H7 (cell line): ENCODE results near the gene TLN1. TPM values are rescaled to one million over a fixed set of nuclear protein-coding genes. Genes with fewer than 3 reads are reported as not detected.

Source experiments
- DNase-seq: peaks from one replicate; pipeline ENCODE4 v3.0.0; 2012
- H3K27me3 ChIP-seq: 2 replicates; pipeline ENCODE4 v1.6.0; 2011; ENCODE audit warnings: mild to moderate bottlenecking, low read length; ENCODE audit not compliant: control insufficient read depth, insufficient read depth
- H3K36me3 ChIP-seq: replicated peaks from 2 replicates; pipeline ENCODE4 v1.5.1; 2011; ENCODE audit warnings: low read length; ENCODE audit not compliant: control insufficient read depth, insufficient read depth
- H3K4me3 ChIP-seq: 2 replicates; pipeline ENCODE4 v1.5.1; 2011; ENCODE audit warnings: low read depth, mild to moderate bottlenecking, control low read depth, low read length, moderate library complexity; ENCODE audit not compliant: insufficient read depth
- total RNA-seq: library from RNA; depleted of rRNA; stranded (reverse); fragments of >200 nt; shearing (Covaris generic); gene quantifications from 2 replicates; pipeline ENCODE4 v1.2.3, GENCODE V29; 2014

Gene TLN1
- total RNA-seq, 1 experiment from 2014 or later: 106 TPM

DNA sequence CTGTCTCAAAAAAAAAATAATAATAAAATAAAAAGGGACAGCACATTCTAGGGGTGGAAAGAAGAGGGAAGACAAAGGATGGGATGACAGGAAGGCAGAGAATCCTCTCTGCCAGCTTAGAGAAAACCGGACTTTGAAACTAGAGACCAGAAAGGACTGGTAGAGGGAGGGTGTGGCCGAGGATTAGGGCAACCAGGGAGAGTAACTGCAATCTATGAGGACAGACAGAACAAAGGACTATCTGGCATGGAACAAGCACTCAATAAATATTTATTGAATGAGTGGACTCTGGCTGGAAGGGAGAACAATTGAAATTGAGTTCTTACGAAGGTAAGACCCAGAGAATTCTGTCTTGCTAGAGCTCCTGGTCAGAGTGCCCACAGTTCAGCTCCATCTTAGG lies 14.6 kb upstream of the TLN1 start:
- DNase-seq: no peak

DNA sequence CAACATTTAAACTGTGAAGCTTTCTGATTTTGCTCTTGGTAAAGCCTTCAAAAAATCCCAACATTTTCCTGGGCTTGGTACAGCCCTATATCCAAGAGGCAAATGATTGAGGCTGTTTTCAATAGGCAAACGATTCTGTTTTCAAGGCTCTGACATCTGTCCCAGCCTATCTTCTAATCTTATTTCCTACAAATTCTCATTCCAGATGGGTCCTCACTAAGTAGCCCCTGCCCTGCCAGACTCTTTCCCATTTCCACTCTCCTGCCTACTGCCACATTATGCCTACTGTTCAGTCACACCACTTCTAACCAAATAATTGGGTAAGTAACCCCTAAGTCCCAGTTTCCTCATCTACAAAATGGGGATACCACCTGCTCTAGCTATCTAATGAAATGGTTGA lies 13.6 kb upstream of the TLN1 start:
- H3K27me3 ChIP-seq: no peaks in the 10 kb centered on the region
- no peak overlapping the region for H3K4me3 ChIP-seq
- H3K36me3 ChIP-seq: peaks cover 27% of the 10 kb centered on the region
- no peak for DNase-seq

More for the DNA sequence above, 14.6 kb upstream of the TLN1 start:
- peaks cover 28% of the 10 kb centered on the region for H3K36me3 ChIP-seq
- peak overlapping the region; percentile 89 for H3K4me3 ChIP-seq
- no peaks in the 10 kb centered on the region for H3K27me3 ChIP-seq

DNA sequence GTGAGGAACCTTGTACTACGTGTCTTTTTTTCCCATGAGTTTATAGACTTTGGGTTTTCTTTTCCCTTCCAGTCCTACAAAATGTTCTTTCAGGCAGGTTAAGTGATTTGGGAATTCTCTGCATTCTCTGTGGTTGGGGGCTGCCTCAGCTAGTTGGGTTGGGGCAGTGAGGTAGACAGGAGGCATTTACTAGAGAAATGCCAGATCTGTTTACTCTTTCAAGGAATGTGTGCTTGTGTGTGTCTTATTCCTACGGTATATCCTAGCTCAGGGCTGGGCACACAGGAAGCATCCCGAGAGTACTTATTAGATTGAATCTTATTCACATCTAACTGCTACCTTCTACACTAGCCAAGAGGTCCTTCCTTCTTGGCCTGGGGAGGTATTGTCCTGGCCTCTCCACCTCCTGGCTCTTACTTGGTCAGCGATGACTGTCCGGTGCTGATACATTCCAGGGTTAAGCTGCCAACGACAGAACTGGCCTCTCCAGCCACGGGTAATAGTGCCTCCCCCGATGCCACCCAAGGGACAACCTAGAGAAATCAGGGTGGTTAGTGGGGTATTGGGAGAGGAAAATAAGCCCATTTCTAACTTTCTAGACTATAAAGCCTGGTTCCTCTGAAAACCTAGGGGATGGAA lies 12.0 kb upstream of the TLN1 start:
- peaks cover 39% of the 10 kb centered on the region for H3K36me3 ChIP-seq
- H3K4me3 ChIP-seq: no peak overlapping the region
- no peaks in the 10 kb centered on the region for H3K27me3 ChIP-seq
- no peak for DNase-seq

DNA sequence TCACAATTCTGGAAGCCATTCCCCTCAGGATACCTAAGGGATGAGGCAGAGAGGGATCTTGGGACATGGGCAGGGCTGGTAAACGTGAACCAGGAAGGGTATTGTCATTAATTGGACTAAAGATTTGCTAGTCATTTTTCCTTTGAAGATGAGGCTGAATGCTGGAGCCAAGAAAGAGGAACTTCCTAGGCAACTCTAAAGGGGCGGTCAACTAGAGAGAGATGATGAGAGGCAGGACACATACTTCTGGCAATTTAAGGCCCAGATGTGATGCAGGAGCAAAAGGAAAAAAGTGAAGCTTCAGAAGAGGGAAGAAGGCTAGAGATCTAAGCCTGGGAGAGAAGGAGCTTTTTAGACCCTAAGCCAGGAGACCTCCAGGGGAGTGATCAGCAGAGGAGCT lies 11.5 kb upstream of the TLN1 start:
- DNase-seq: no peak
- no peaks in the 10 kb centered on the region for H3K27me3 ChIP-seq
- H3K36me3 ChIP-seq: peaks cover 44% of the 10 kb centered on the region
- H3K4me3 ChIP-seq: no peak overlapping the region

DNA sequence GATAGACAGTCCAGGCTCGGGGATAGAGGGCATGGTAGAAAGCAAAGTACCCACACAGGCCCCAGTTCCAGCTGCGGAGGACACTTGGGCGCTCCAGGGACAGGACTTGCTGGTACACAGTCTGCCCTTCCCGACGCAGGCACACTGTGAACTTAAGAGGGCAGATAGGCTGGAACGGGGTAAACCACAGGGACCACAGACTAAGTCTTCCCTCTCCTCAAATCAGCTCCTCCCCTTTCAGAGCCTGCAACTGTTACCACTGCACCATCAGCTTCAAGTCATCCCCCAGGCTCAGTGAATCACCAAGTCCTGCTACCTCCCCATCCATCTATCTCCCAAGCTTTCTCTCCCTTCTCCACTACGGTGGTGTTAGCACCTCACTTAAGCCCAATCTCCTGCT lies 9.7 kb upstream of the TLN1 start:
- H3K36me3 ChIP-seq: peaks cover 61% of the 10 kb centered on the region
- H3K27me3 ChIP-seq: no peaks in the 10 kb centered on the region
- DNase-seq: no peak
- no peak overlapping the region for H3K4me3 ChIP-seq

DNA sequence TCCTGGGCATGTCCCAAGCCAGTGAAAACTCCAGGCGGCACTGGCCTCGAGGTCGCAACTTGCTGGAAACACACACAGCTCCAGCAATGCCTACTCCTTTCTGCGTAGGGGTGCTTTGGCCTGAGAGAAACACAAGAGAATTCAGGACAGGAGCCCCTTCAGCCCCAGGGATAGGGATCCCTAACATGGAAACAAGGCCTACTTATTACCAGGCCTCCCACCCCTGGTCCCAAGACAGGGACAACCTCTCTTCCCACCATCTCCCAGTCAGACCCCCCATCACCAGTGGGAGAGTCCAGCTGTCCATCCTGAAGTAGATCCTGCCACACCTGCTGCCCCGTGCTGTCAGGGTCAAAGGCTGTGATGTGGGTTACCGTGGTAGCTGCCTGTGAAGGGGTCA lies 8.2 kb upstream of the TLN1 start:
- Histone ChIP-seq H3K4me3 (no peak overlapping the region), H3K36me3 (peaks cover 69% of the 10 kb centered on the region), H3K27me3 (no peaks in the 10 kb centered on the region)
- DNase-seq: no peak

DNA sequence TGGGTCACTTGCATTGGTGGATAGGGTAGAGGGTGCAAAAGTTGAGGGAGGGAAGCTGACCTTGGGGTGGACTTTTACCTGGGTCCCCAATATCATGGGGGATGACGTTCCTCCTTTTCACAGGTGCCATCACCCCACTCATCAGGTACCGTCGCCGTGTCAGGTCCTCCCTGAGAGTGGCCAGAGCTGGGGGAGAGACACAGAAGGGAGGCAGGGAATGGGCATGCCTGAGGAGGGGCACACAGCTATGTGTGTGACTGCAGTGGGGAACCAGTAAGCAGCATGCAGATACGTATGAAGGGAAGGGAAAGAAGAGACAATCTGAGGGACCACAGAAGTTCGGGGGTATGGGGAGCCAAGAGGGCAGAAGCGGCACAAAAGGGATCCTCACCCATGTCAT lies 6.9 kb upstream of the TLN1 start:
- Histone ChIP-seq H3K4me3 (no peak overlapping the region), H3K27me3 (no peaks in the 10 kb centered on the region), H3K36me3 (peaks cover 65% of the 10 kb centered on the region)
- DNase-seq: no peak

DNA sequence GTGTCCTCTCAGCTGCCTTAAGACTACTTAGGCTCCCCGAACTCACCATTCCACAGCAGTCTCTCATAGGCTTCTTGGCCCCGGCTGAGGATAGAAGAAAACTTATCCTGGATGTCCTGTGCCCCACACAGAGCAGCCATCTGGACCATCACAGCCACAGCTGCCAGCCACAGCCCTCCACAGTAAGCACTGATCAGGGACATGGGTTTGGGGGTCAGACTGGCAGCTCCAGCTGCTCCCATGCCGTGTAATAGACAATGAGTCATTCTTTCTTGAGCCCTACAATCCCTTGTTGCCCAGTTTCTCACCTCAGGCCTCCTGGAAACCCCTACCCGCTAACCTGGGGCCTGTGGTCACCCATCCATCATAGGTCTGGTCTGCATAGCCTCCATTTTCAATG lies 6.2 kb upstream of the TLN1 start:
- H3K27me3 ChIP-seq: no peaks in the 10 kb centered on the region
- H3K4me3 ChIP-seq: no peak overlapping the region
- DNase-seq: no peak
- peaks cover 59% of the 10 kb centered on the region for H3K36me3 ChIP-seq

DNA sequence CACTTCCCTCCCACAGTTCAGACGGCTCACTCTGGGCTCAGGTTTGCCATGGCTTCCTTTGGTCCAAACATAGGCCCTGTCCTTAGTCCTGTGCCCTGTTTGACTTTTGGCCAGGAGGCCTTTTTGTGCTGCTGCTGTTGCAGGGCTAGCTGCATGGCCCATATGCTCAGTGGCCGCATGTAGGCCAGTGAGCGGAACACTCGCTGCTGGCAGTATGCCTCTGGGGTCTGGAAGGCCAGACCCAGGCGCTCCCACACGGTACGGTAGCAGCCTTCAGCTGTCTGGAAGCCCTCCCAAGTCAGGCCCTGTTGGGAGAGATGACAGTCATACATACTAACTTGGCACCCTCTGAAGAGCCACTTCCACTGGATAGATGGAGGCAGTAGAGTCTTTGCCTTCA lies 5.1 kb upstream of the TLN1 start:
- Histone ChIP-seq H3K27me3 (no peaks in the 10 kb centered on the region), H3K4me3 (no peak overlapping the region), H3K36me3 (peaks cover 53% of the 10 kb centered on the region)
- DNase-seq: no peak

DNA sequence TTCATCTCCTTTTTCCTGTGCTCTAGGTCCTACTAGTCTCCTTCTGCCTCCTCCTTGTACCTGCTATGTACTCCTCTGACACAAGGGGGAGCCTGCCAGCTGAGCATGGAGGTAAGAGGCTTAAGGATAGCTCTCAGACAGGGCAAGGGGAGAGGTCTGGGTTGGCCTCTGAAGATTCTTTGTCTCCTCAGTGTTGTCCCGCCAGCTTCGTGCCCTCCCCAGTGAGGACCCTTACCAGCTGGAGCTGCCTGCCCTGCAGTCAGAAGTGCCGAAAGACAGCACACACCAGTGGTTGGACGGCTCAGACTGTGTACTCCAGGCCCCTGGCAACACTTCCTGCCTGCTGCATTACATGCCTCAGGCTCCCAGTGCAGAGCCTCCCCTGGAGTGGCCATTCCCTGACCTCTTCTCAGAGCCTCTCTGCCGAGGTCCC lies 4.2 kb upstream of the TLN1 start:
- peak; percentile 84 for DNase-seq
- H3K4me3 ChIP-seq: no peak overlapping the region
- H3K36me3 ChIP-seq: peaks cover 47% of the 10 kb centered on the region
- H3K27me3 ChIP-seq: no peaks in the 10 kb centered on the region

DNA sequence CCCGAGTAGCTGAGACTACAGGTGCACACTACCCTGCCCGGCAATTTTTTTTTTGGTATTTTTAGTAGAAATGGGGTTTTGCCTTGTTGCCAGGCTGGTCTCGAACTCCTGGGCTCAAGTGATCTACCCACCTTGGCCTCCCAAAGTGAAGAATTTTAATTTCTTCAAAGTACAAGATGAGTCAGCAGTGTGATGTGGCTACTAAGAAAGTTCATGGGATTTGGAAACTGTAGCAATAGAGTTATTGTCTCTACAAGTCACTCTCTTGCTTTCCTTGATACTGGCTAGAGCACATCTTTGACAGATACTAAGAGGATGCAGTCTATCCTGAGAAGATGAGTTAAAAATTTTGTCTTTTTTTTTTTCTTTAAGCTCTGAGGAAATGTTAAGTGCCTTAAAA lies 2.1 kb upstream of the TLN1 start:
- no peak overlapping the region for H3K4me3 ChIP-seq
- H3K36me3 ChIP-seq: peaks cover 35% of the 10 kb centered on the region
- DNase-seq: no peak
- no peaks in the 10 kb centered on the region for H3K27me3 ChIP-seq

DNA sequence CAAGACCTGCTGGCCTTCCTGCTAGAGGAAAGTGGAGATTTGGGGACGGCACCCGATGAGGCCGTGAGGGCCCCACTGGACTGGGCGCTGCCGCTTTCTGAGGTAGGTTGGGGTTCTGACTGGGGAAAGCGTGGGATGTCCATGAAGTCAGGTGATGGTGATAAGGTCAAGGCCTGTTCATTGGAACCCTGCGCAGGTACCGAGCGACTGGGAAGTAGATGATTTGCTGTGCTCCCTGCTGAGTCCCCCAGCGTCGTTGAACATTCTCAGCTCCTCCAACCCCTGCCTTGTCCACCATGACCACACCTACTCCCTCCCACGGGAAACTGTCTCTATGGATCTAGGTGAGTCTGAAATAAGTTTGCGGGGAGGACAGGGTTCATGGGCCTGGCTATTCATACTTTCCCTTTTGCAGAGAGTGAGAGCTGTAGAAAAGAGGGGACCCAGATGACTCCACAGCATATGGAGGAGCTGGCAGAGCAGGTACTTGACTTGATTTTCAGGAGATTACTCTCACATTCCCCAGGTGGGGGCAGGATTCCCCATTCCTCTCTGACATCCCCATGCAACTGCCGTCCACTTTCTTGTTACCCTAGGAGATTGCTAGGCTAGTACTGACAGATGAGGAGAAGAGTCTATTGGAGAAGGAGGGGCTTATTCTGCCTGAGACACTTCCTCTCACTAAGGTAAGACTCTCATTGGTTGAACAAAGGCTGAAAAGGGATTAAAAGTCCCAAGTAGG lies 976 bp upstream of the TLN1 start:
- no peaks in the 10 kb centered on the region for H3K27me3 ChIP-seq
- DNase-seq: peak; percentile 86
- H3K36me3 ChIP-seq: peaks cover 24% of the 10 kb centered on the region
- H3K4me3 ChIP-seq: peak overlapping the region; percentile 74

DNA sequence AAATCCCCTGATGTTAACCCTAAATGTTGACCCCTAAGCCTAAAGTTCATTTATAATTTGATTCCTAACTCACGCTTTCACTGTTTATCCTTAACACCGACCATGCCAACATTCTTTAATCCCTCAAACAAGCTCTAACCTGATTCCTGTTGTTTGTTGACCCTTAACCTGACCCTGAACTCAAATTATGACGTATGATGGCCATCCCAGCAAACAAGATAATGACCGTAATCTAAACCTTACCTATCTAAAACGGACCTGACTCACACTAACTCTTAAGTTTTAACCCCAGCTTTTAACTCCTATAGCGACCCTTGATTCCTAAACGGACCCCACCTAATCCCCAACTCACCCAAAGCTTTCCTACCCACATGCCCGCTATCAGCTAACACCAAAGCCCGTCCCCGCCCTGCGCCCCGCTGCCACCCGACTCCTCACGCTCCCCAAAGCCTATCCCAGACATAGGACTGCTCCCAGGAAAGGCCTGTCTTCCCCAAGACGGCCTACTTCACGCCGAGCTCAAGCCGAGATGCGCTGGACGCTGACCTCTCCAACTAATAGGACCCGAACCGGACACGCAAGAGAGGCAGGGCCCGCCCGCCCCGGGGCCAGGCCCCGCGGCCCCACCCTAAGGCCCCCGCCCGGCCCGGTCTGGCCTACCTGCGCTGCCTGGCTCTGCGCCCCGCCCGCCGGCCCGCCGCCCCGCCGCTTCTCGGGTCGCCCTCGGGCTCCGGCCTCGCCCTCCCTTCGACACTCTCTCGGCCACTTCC lies 395 bp downstream of the TLN1 start:
- H3K36me3 ChIP-seq: peaks cover 10% of the 10 kb centered on the region
- DNase-seq: no peak
- H3K27me3 ChIP-seq: no peaks in the 10 kb centered on the region
- H3K4me3 ChIP-seq: peak overlapping the region; percentile 74

DNA sequence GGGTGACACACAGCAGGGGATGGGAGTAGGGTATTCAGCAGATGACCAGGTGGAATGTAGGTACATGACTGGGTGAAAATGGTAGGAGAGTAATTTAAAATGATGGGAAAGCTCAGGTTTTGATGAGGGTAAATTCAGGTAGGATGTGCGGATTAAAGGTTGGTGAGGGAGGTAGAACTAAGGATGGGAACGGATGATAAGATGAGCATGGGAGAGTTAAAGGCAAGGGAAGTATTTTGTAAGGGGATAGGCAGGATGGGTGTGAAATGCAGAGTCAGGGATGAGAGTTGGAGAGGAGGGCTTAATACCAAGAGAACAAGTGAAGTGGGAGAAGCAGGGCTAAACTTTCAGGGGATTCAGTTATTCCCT lies 1.5 kb downstream of the TLN1 start:
- Histone ChIP-seq H3K36me3 (peaks cover 5% of the 10 kb centered on the region), H3K27me3 (no peaks in the 10 kb centered on the region), H3K4me3 (no peak overlapping the region)
- DNase-seq: no peak
